HG02571 (cell line): Measurements from ENCODE around the gene ADCY5.

ENCODE experiments used
- ATAC-seq: cut with Tn5 transposase; IDR thresholded peaks from one replicate; pipeline ENCODE4 v1.9.1; 2021; ENCODE audit warnings: mild to moderate bottlenecking, moderate library complexity; ENCODE audit not compliant: unreplicated experiment

ADCY5 gene

GRCh38 chr3:123330441-123330991 is 118.4 kb downstream of the ADCY5 start:
- ATAC-seq, result no peak

- no peak for ATAC-seq
These were observed 119.1 kb downstream of the ADCY5 start for GRCh38 chr3:123329636-123330340.

- no peak for ATAC-seq
These were observed 119.8 kb downstream of the ADCY5 start for GRCh38 chr3:123328851-123329635.

- no peak for ATAC-seq
These were observed 120.7 kb downstream of the ADCY5 start for GRCh38 chr3:123327956-123328850.

- no peak for ATAC-seq
These were observed 121.4 kb downstream of the ADCY5 start for GRCh38 chr3:123327480-123327879.

- ATAC-seq, result no peak
These were observed 122.4 kb downstream of the ADCY5 start for GRCh38 chr3:123326531-123326930.

- ATAC-seq, result no peak
These were observed 123.1 kb downstream of the ADCY5 start for GRCh38 chr3:123325766-123326256.

GRCh38 chr3:123324880-123325765 is 123.8 kb downstream of the ADCY5 start:
- ATAC-seq, result no peak

GRCh38 chr3:123323781-123324180 is 125.1 kb downstream of the ADCY5 start:
- no peak for ATAC-seq

GRCh38 chr3:123322866-123323265 is 126.0 kb downstream of the ADCY5 start:
- ATAC-seq, result no peak

GRCh38 chr3:123321806-123322205 is 127.1 kb downstream of the ADCY5 start:
- ATAC-seq, result no peak

GRCh38 chr3:123320221-123320620 is 128.7 kb downstream of the ADCY5 start:
- ATAC-seq, result no peak

- ATAC-seq, result no peak
These were observed 129.1 kb downstream of the ADCY5 start for GRCh38 chr3:123319760-123320159.

GRCh38 chr3:123318374-123318773 is 130.5 kb downstream of the ADCY5 start:
- no peak for ATAC-seq

GRCh38 chr3:123317716-123318115 is 131.2 kb downstream of the ADCY5 start:
- no peak for ATAC-seq

- no peak for ATAC-seq
These were observed 133.7 kb downstream of the ADCY5 start for GRCh38 chr3:123315271-123315595.

GRCh38 chr3:123314359-123315270 is 134.3 kb downstream of the ADCY5 start:
- ATAC-seq, result no peak

GRCh38 chr3:123313889-123314288 is 135.0 kb downstream of the ADCY5 start:
- ATAC-seq, result no peak
